GM10248 (cell line): ENCODE results near the gene RIMBP2.

Source experiments
- CTCF ChIA-PET: fragments of 300-600 bp; sonication (Branson Sonifier 250); formaldehyde crosslinking; extraction: SDS; loops from one replicate; lab custom pipeline; 2021; ENCODE audit warnings: antibody characterized with exemption; lab: Yijun Ruan, JAX
- POLR2A ChIA-PET: fragments of 350-650 bp; sonication (Branson Sonifier 250); formaldehyde crosslinking; extraction: SDS; loops from one replicate; lab custom pipeline; 2020; ENCODE audit warnings: antibody characterized with exemption; lab: Yijun Ruan, JAX
- DNase-seq: peaks from one replicate; pipeline ENCODE4 v3.0.0; 2012; ENCODE audit errors: extremely low spot score
- CTCF ChIP-seq: IDR thresholded peaks from 2 replicates; pipeline ENCODE4 v1.5.1; 2012; ENCODE audit warnings: mild to moderate bottlenecking, low read depth; ENCODE audit errors: extremely low read depth, missing control alignments, control extremely low read depth

RIMBP2 gene

DNA sequence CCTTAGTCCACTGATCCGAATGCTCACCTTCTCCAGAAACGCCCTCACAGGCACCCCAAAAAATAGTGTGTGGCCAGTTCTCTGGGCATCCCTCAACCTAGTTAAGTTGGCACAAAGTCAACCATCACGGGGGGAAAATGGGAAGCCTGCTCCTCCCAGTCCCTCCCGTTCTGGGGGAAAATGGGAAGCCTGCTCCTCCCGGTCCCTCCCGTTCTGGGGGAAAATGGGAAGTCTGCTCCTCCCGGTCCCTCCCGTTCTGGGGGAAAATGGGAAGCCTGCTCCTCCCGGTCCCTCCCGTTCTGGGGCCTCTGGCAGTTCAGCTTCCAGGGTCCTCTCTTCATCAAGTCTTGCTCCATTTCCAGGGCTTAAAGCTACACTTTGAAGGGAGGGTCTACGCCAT, 106.1 kb downstream of the RIMBP2 start:
- no peak for DNase-seq
- ChIA-PET CTCF (interaction anchor here (1.5 kb wide), 1 partner anchor 9 kb away, joined by 3 read pairs; no protein-coding TSS in a partner anchor), POLR2A (no interaction called here)
- no peak for TF ChIP-seq CTCF

GRCh38 chr12:130608831-130609230, 107.3 kb downstream of the RIMBP2 start:
- no peak for DNase-seq
- ChIA-PET POLR2A (no interaction called here), CTCF (interaction anchor here (1.0 kb wide), 1 partner anchor 17 kb away, joined by 3 read pairs; no protein-coding TSS in a partner anchor)
- no peak for TF ChIP-seq CTCF

- DNase-seq, result no peak
- ChIA-PET POLR2A (no interaction called here), CTCF (interaction anchor here (1.0 kb wide), 1 partner anchor 17 kb away, joined by 3 read pairs; no protein-coding TSS in a partner anchor)
- no peak for TF ChIP-seq CTCF
Measured at GRCh38 chr12:130608132-130608531, 108.0 kb downstream of the RIMBP2 start.

- POLR2A ChIA-PET, result no interaction called here
- DNase-seq, result no peak
- CTCF ChIA-PET, result interaction anchor here (1.7 kb wide), 1 partner anchor 11 kb away, joined by 6 read pairs; no protein-coding TSS in a partner anchor
- TF ChIP-seq CTCF, result no peak
Measured at GRCh38 chr12:130606231-130606630, 109.9 kb downstream of the RIMBP2 start.

- DNase-seq, result no peak
- ChIA-PET CTCF (no interaction called here), POLR2A (no interaction called here)
- TF ChIP-seq CTCF, result no peak
Measured at GRCh38 chr12:130603396-130603965, 112.6 kb downstream of the RIMBP2 start.

GRCh38 chr12:130602251-130602650, 113.8 kb downstream of the RIMBP2 start:
- POLR2A ChIA-PET, result no interaction called here
- TF ChIP-seq CTCF, result no peak
- CTCF ChIA-PET, result interaction anchor here (1.1 kb wide), 1 partner anchor 14 kb away, joined by 3 read pairs; no protein-coding TSS in a partner anchor

More at GRCh38 chr12:130602251-130602650, 113.8 kb downstream of the RIMBP2 start:
- no peak for DNase-seq
